A673 (cell line): Measurements from ENCODE around the gene ENAH. TPM values are rescaled to one million over a fixed set of nuclear protein-coding genes. Genes with fewer than 3 reads are reported as not detected.

Experiments
- BruUV-seq: library from RNA; stranded (reverse); fragments of 400-500 nt; replicated peaks from 2 replicates; lab custom pipeline; 2021; lab: Mats Ljungman, UMichigan
- CTCF ChIA-PET: fragments of 300-600 bp; sonication (Branson Sonifier 250); formaldehyde crosslinking; loops from one replicate; lab custom pipeline; 2022; ENCODE audit warnings: antibody characterized with exemption; lab: Charles Lee
- POLR2A ChIA-PET: fragments of 300-600 bp; sonication (Branson Sonifier 250); formaldehyde crosslinking; loops from one replicate; lab custom pipeline; 2022; ENCODE audit warnings: antibody characterized with exemption; ENCODE audit not compliant: low non-redundant PET; lab: Charles Lee
- DNase-seq: peaks from one replicate; pipeline ENCODE4 v3.0.0-alpha.2; 2015; ENCODE audit warnings: low spot score
- H3K27ac ChIP-seq: fragments of 200-600 bp; sonication (generic); 2 replicates; pipeline ENCODE4 v1.5.1; 2016; ENCODE audit warnings: mixed run types, low read depth, mild to moderate bottlenecking, mixed read lengths, antibody characterized with exemption, low read length; ENCODE audit not compliant: poor library complexity, severe bottlenecking
- H3K27me3 ChIP-seq: fragments of 200-600 bp; sonication (generic); replicated peaks from 2 replicates; pipeline ENCODE4 v1.6.1; 2017; ENCODE audit warnings: mixed run types, low read depth, mild to moderate bottlenecking, mixed read lengths, antibody characterized with exemption, low read length; ENCODE audit not compliant: insufficient read depth, poor library complexity
- H3K36me3 ChIP-seq: fragments of 200-600 bp; sonication (generic); 2 replicates; pipeline ENCODE4 v1.6.1; 2016; ENCODE audit warnings: mixed run types, mild to moderate bottlenecking, mixed read lengths, antibody characterized with exemption, low read length; ENCODE audit not compliant: insufficient read depth, poor library complexity, severe bottlenecking
- H3K4me1 ChIP-seq: fragments of 200-600 bp; sonication (generic); 2 replicates; pipeline ENCODE4 v1.6.1; 2017; ENCODE audit warnings: mixed run types, mild to moderate bottlenecking, mixed read lengths, antibody characterized with exemption, low read length; ENCODE audit not compliant: insufficient read depth, poor library complexity, severe bottlenecking
- H3K4me3 ChIP-seq: fragments of 200-600 bp; sonication (generic); 2 replicates; pipeline ENCODE4 v1.5.1; 2016; ENCODE audit warnings: low read depth, mixed run types, mild to moderate bottlenecking, mixed read lengths, low read length; ENCODE audit not compliant: poor library complexity, severe bottlenecking
- H3K9me3 ChIP-seq: fragments of 200-600 bp; sonication (generic); 2 replicates; pipeline ENCODE4 v1.6.1; 2016; ENCODE audit warnings: mixed run types, low read depth, mild to moderate bottlenecking, mixed read lengths, antibody characterized with exemption, low read length; ENCODE audit not compliant: poor library complexity, severe bottlenecking
- EZH2 ChIP-seq: fragments of 200-600 bp; sonication (generic); IDR thresholded peaks from 2 replicates; pipeline ENCODE4 v1.6.1; 2017; ENCODE audit warnings: borderline replicate concordance, low read depth, mild to moderate bottlenecking, mixed read lengths, antibody characterized with exemption, low read length; ENCODE audit not compliant: poor library complexity, severe bottlenecking
- intact Hi-C: fragments of 100-400 bp; cut with micrococcal nuclease; formaldehyde crosslinking; loops from one replicate; pipeline ENCODE4 v1.10.0; 2022; ENCODE audit not compliant: unreplicated experiment
- total RNA-seq: library from RNA; stranded (reverse); gene quantifications from 2 replicates; pipeline ENCODE4 v1.2.3, GENCODE V29; 2021
- TF ChIP-seq, protein P1 (sequence below): fragments of 300-800, 200-600 bp; sonication (generic); conservative IDR thresholded peaks from 2 replicates; pipeline ENCODE4 v1.5.1; 2017; ENCODE audit warnings: low read depth, mild to moderate bottlenecking, antibody characterized with exemption, low read length, moderate library complexity, mixed read lengths

The ENAH gene
- total RNA-seq, 1 experiment from 2014 or later = 186 TPM

DNA sequence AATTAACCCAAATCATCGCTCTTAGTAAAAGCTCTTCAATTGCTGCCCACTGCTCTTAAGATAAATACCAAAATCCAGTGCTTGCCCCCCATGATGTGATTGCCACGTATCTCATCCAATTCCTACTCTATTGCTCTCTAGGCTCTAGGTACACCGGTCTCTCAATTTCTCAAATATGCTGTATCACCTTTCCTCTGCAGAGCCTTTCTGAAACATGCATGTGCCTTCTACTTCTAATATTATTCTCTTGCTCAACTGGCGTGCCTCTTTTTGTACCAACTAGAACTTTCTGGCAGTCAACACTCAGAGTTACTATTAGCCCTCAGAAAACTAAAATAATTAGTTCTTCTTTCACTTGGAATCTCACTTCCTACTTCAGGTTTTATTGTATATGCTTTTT lies 113.3 kb downstream of the ENAH start:
- TF ChIP-seq EZH2 = no peak
- TF ChIP-seq, protein P1, sequence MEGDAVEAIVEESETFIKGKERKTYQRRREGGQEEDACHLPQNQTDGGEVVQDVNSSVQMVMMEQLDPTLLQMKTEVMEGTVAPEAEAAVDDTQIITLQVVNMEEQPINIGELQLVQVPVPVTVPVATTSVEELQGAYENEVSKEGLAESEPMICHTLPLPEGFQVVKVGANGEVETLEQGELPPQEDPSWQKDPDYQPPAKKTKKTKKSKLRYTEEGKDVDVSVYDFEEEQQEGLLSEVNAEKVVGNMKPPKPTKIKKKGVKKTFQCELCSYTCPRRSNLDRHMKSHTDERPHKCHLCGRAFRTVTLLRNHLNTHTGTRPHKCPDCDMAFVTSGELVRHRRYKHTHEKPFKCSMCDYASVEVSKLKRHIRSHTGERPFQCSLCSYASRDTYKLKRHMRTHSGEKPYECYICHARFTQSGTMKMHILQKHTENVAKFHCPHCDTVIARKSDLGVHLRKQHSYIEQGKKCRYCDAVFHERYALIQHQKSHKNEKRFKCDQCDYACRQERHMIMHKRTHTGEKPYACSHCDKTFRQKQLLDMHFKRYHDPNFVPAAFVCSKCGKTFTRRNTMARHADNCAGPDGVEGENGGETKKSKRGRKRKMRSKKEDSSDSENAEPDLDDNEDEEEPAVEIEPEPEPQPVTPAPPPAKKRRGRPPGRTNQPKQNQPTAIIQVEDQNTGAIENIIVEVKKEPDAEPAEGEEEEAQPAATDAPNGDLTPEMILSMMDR = no peak
- intact Hi-C loops = loop anchor here (10.0 kb wide), 1 partner anchor 235 kb away; the partner anchor contains the start of gene SRP9
- DNase-seq = no peak
- Histone ChIP-seq H3K9me3 (no peaks in the 10 kb centered on the region), H3K36me3 (no peaks in the 10 kb centered on the region), H3K27ac (peak overlapping the region; percentile 38), H3K4me3 (no peak overlapping the region), H3K4me1 (peaks cover 70% of the 10 kb centered on the region), H3K27me3 (no peaks in the 10 kb centered on the region)
- ChIA-PET POLR2A (no interaction called here), CTCF (no interaction called here)
- no TSS peak for BruUV-seq

DNA sequence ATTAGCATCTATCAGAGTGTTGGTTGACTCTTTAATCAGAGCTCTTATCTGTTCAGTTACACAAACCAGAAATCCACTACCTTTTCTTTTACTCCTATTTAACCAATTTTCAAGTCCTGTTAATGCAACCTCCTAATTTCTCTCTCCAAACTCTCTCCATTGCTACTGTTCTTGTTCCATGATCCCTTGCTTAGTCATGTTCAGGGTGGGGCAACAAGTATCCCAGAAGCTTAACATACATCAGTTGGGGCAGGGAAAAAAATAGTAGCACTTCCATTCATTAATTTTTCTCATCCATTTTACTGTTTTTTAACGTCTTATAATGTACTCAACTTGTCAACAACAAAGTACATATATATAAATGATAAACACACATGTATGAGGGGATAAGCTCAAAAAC lies 113.9 kb downstream of the ENAH start:
- Histone ChIP-seq H3K27me3 (no peaks in the 10 kb centered on the region), H3K27ac (peak overlapping the region; percentile 20), H3K36me3 (no peaks in the 10 kb centered on the region), H3K4me1 (peaks cover 71% of the 10 kb centered on the region), H3K4me3 (no peak overlapping the region), H3K9me3 (no peaks in the 10 kb centered on the region)
- no peak for DNase-seq
- intact Hi-C loops = loop anchor here (10.0 kb wide), 1 partner anchor 236 kb away; the partner anchor contains the start of gene SRP9
- ChIA-PET CTCF (no interaction called here), POLR2A (no interaction called here)
- no TSS peak for BruUV-seq
- TF ChIP-seq EZH2 = no peak
- TF ChIP-seq, protein P1 = no peak

- no peak for TF ChIP-seq EZH2
- TF ChIP-seq, protein P1 = no peak
- POLR2A ChIA-PET = no interaction called here
- BruUV-seq = no TSS peak
Observed at GRCh38 chr1:225537554-225538251, 115.2 kb downstream of the ENAH start.

More at GRCh38 chr1:225537554-225538251, 115.2 kb downstream of the ENAH start:
- CTCF ChIA-PET = no interaction called here
- intact Hi-C loops = loop anchor here (10.0 kb wide), 1 partner anchor 237 kb away; the partner anchor contains the start of gene SRP9
- H3K36me3 ChIP-seq = no peaks in the 10 kb centered on the region
- H3K4me3 ChIP-seq = peak overlapping the region; percentile 24
- H3K4me1 ChIP-seq = peaks cover 80% of the 10 kb centered on the region
- H3K9me3 ChIP-seq = no peaks in the 10 kb centered on the region
- peak overlapping the region; percentile 69 for H3K27ac ChIP-seq
- H3K27me3 ChIP-seq = no peaks in the 10 kb centered on the region
- DNase-seq = peak; percentile 64
